ENCODE measurements around the gene KCNF1. TPM values are rescaled to one million over a fixed set of nuclear protein-coding genes. Genes with fewer than 3 reads are reported as not detected.

The KCNF1 gene
- total RNA-seq, 1 experiment from 2014 or later: 0.52 TPM

- POLR2A ChIA-PET: no interaction called here
- DNase-seq (ENCODE audit: low read depth, low spot score): no peak
- H2AFZ ChIP-seq (ENCODE audit: low read depth, low read length, poor library complexity, severe bottlenecking): no peak overlapping the region
- no peaks in the 10 kb centered on the region for H4K20me1 ChIP-seq (ENCODE audit: insufficient read depth)
- no peak for TF ChIP-seq POLR2A (IDR thresholded peaks at IDR 0.05; ENCODE audit: borderline replicate concordance, extremely low read depth, insufficient read depth, insufficient read length)
- TF ChIP-seq EZH2phosphoT487 (IDR thresholded peaks at IDR 0.05; ENCODE audit: borderline replicate concordance): no peak
- no peak for TF ChIP-seq ATF3 (IDR thresholded peaks at IDR 0.05)
- TF ChIP-seq YY1 (IDR thresholded peaks at IDR 0.05; ENCODE audit: extremely low read depth, insufficient replicate concordance, low read depth, low read length): no peak
- TF ChIP-seq CBX3 (IDR thresholded peaks at IDR 0.05; ENCODE audit: low read depth): no peak
- TF ChIP-seq ZBTB33 (IDR thresholded peaks at IDR 0.05; ENCODE audit: extremely low read depth, insufficient replicate concordance, low read length): no peak
- no peak for TF ChIP-seq SP1 (IDR thresholded peaks at IDR 0.05; ENCODE audit: low read depth)
- TF ChIP-seq EZH2 (IDR thresholded peaks at IDR 0.05): no peak
- H3K4me3 ChIP-seq (replicated peaks in 1 of 2; ENCODE audit: low read depth in 1 of 2, low read length in 2 of 2): no peak overlapping the region
- CTCF ChIA-PET: no interaction called here
- no peaks in the 10 kb centered on the region for H3K4me1 ChIP-seq (ENCODE audit: control insufficient read depth in 1 of 2, insufficient read depth in 2 of 2, low read length in 2 of 2)
- intact Hi-C loops (cut with micrococcal nuclease): no loop called here
- H3K27ac ChIP-seq (ENCODE audit: low read depth, low read length): no peak overlapping the region
- RAD21 ChIA-PET (ENCODE audit: low non-redundant PET in 1 of 2, low total read pairs in 2 of 2, uncharacterized antibody in 2 of 2, unreplicated experiment in 2 of 2): no interaction called here
- no peak overlapping the region for H3K9ac ChIP-seq (ENCODE audit: low read length)
- no peaks in the 10 kb centered on the region for H3K27me3 ChIP-seq (ENCODE audit: insufficient read depth, low read length)
- no peaks in the 10 kb centered on the region for H3K36me3 ChIP-seq (ENCODE audit: control insufficient read depth in 1 of 2, insufficient read depth in 2 of 2, low read length in 2 of 2)
- ATAC-seq: no peak
- H3K9me2 ChIP-seq (ENCODE audit: insufficient read depth): no peaks in the 10 kb centered on the region
- no peak overlapping the region for H3K4me2 ChIP-seq (ENCODE audit: low read length)
- H3K9me3 ChIP-seq (ENCODE audit: control insufficient read depth in 1 of 2, insufficient read depth in 1 of 2, low read depth in 1 of 2, low read length in 2 of 2): no peaks in the 10 kb centered on the region
- BruUV-seq (replicated peaks): no TSS peak
- no peaks in the 10 kb centered on the region for H3K79me2 ChIP-seq (ENCODE audit: insufficient read depth, low read length)
Measured at GRCh38 chr2:10876963-10877362, 34.8 kb upstream of the KCNF1 start.

- Histone ChIP-seq H3K9me2 (ENCODE audit: insufficient read depth) (no peaks in the 10 kb centered on the region), H3K27ac (ENCODE audit: low read depth, low read length) (no peak overlapping the region), H3K9me3 (ENCODE audit: control insufficient read depth in 1 of 2, insufficient read depth in 1 of 2, low read depth in 1 of 2, low read length in 2 of 2) (no peaks in the 10 kb centered on the region), H3K9ac (ENCODE audit: low read length) (no peak overlapping the region), H3K4me2 (ENCODE audit: low read length) (no peak overlapping the region), H4K20me1 (ENCODE audit: insufficient read depth) (no peaks in the 10 kb centered on the region), H3K36me3 (ENCODE audit: control insufficient read depth in 1 of 2, insufficient read depth in 2 of 2, low read length in 2 of 2) (no peaks in the 10 kb centered on the region), H3K79me2 (ENCODE audit: insufficient read depth, low read length) (no peaks in the 10 kb centered on the region), H3K4me3 (replicated peaks in 1 of 2; ENCODE audit: low read depth in 1 of 2, low read length in 2 of 2) (no peak overlapping the region), H3K27me3 (ENCODE audit: insufficient read depth, low read length) (no peaks in the 10 kb centered on the region), H2AFZ (ENCODE audit: low read depth, low read length, poor library complexity, severe bottlenecking) (no peak overlapping the region), H3K4me1 (ENCODE audit: control insufficient read depth in 1 of 2, insufficient read depth in 2 of 2, low read length in 2 of 2) (no peaks in the 10 kb centered on the region)
- no TSS peak for BruUV-seq (replicated peaks)
- ChIA-PET POLR2A (no interaction called here), CTCF (no interaction called here), RAD21 (ENCODE audit: low non-redundant PET in 1 of 2, low total read pairs in 2 of 2, uncharacterized antibody in 2 of 2, unreplicated experiment in 2 of 2) (no interaction called here)
- intact Hi-C loops (cut with micrococcal nuclease): no loop called here
- DNase-seq (ENCODE audit: low read depth, low spot score) (no peak), ATAC-seq (no peak)
- TF ChIP-seq SIN3A (IDR thresholded peaks at IDR 0.05; ENCODE audit: low read depth) (no peak), TCF7L2 (IDR thresholded peaks at IDR 0.05; ENCODE audit: borderline replicate concordance, extremely low read depth, insufficient read depth, insufficient read length) (no peak), FOSL1 (IDR thresholded peaks at IDR 0.05; ENCODE audit: low read depth) (no peak), POLR2A (IDR thresholded peaks at IDR 0.05; ENCODE audit: borderline replicate concordance, extremely low read depth, insufficient read depth, insufficient read length) (no peak), JUND (IDR thresholded peaks at IDR 0.05) (no peak), SP1 (IDR thresholded peaks at IDR 0.05; ENCODE audit: low read depth) (no peak), ZFX (IDR thresholded peaks at IDR 0.05) (no peak), EGR1 (IDR thresholded peaks at IDR 0.05; ENCODE audit: low read depth) (no peak), ATF3 (IDR thresholded peaks at IDR 0.05) (no peak), EZH2 (IDR thresholded peaks at IDR 0.05) (no peak), ZBTB33 (IDR thresholded peaks at IDR 0.05; ENCODE audit: extremely low read depth, insufficient replicate concordance, low read length) (no peak), SRF (IDR thresholded peaks at IDR 0.05; ENCODE audit: low read depth) (no peak), CBX3 (IDR thresholded peaks at IDR 0.05; ENCODE audit: low read depth) (no peak)
Measured at GRCh38 chr2:10877651-10878111, 34.1 kb upstream of the KCNF1 start.

Measured in HCT116 (cell line).